HG03432 (cell line): ENCODE data around the gene CNTN4.
"Not testable (repeated sequence)": the region's sequence is repeated elsewhere in the genome, so short reads cannot be mapped to it uniquely, and the experiment has no call there.

Experiments
- ATAC-seq: cut with Tn5 transposase; IDR thresholded peaks from one replicate; pipeline ENCODE4 v1.9.1; 2021; ENCODE audit warnings: mild to moderate bottlenecking, moderate library complexity; ENCODE audit not compliant: unreplicated experiment

Gene CNTN4

DNA sequence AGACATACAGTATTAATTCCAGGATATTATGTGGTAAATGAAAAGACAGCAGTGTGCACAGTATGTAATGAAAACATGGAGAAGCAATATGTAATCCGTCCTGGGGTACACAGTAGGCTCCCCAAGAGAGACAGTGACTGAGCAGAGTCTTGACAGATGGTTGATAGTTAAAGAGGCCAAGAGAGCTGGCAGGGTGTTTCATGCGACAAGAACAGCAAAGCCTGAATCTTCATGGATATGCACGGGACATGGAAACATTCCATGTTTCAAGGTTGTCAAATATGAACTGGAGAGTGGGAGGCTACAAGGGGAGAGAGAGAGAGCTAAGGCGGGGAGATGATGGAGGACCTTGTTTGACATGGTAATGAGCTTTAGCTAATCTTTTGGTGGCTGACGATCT, 673.1 kb downstream of the CNTN4 start:
- no peak for ATAC-seq

GRCh38 chr3:2772803-2773202, 674.1 kb downstream of the CNTN4 start:
- no peak for ATAC-seq

GRCh38 chr3:2774481-2775249, 676.0 kb downstream of the CNTN4 start:
- ATAC-seq, result no peak

DNA sequence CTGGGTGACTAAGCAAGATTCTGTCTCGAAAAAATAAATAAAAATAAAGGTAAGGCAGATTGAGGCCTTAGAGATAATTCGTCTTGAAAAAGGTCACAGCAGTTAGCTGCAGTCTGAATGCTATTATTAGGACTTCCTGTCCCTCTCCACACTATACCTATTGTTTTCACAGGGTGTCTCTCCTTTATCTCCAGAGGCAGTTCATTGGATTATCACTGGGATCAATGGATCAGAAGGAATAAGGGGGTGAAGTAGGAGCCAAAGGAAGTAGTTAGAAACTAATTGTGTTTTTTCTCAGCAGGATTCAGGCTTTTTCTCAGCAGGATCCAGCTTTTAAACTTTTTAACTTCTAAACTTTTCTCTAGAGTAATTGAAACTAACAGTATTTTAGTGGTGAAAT, 684.6 kb downstream of the CNTN4 start:
- ATAC-seq, result no peak

- no peak for ATAC-seq
These were observed 686.0 kb downstream of the CNTN4 start for GRCh38 chr3:2784627-2785026.

GRCh38 chr3:2790266-2790815, 691.7 kb downstream of the CNTN4 start:
- no peak for ATAC-seq

- ATAC-seq, result no peak
These were observed 693.8 kb downstream of the CNTN4 start for GRCh38 chr3:2792432-2792831.

- ATAC-seq, result no peak
These were observed 695.3 kb downstream of the CNTN4 start for GRCh38 chr3:2793987-2794386.

DNA sequence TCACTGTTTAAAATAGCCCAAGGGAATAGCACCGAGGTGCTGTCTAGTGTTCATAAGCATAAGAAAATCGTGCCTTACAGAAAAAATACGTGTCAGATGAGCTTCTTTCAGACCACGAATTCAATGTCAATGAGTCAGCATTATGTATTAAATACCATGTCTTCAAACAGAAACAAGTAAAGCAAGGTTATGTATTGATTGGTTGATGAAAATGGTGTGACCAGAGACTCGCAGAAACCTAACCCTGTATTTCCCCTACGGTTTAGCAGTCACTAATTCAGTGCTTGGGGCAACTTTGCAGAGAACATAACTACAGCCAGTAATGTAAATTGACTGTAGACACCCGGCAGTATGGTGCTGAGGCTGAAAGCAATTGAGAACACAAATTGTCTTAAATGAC, 703.8 kb downstream of the CNTN4 start:
- peak; percentile 68 for ATAC-seq

GRCh38 chr3:2807514-2807913, 708.8 kb downstream of the CNTN4 start:
- no peak for ATAC-seq

DNA sequence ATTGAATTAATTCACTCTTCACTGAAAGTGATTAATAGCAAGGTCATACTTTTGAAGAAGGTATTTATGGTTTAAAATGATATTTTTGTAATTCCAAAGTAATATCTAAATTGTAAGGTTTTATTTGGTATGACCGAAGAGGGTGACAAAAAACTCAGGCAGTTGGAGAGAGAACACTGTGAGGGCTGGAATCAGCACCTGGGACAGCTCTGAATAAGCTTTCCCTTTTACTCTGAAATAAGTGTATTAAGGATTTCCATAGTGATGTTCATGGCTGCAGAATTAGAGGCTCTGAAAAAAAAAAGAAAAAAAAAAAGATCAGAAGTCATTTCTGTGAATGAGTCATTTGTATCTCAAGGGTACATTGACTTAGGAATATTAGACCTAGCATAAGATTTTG, 712.1 kb downstream of the CNTN4 start:
- no peak for ATAC-seq

DNA sequence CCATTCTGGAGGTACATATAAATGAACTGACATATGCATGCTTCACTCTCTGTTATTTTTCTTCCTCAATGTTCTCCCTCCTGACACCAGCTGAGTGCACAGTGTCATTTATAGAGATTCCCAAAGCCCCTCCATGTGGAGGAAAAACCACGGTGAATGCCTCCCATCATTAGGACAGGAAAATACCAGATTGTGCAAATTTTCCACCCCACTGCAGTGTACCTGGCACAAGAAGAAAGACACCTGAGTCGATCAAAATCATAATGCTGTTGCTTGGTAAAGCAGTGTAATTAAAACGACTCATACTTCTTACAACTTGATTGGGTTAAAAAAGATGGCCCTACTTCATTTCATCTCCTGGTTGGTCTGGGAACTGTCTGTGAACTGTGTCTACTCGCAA, 720.9 kb downstream of the CNTN4 start:
- ATAC-seq, result no peak

GRCh38 chr3:2820982-2821381, 722.3 kb downstream of the CNTN4 start:
- not testable (repeated sequence) for ATAC-seq

DNA sequence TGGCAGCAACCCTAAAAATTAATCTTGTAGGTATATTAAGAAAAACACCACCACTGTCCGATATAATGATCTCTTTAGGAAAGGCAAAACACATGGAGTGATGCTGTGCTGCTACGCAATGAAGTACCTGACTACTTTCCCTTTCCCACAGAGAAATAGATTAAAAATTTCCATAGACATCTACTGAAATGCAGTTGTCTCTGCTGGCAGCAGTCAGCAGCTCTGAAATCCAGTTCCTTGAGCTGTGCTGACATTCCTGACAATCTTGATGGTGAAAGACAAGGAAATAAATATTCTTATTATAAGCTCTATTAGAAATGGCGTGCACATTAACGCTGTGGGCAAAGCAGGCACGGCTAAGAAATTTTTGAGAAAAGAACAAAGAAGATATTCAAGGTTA, 723.9 kb downstream of the CNTN4 start:
- ATAC-seq, result no peak

GRCh38 chr3:2823031-2823430, 724.4 kb downstream of the CNTN4 start:
- no peak for ATAC-seq

DNA sequence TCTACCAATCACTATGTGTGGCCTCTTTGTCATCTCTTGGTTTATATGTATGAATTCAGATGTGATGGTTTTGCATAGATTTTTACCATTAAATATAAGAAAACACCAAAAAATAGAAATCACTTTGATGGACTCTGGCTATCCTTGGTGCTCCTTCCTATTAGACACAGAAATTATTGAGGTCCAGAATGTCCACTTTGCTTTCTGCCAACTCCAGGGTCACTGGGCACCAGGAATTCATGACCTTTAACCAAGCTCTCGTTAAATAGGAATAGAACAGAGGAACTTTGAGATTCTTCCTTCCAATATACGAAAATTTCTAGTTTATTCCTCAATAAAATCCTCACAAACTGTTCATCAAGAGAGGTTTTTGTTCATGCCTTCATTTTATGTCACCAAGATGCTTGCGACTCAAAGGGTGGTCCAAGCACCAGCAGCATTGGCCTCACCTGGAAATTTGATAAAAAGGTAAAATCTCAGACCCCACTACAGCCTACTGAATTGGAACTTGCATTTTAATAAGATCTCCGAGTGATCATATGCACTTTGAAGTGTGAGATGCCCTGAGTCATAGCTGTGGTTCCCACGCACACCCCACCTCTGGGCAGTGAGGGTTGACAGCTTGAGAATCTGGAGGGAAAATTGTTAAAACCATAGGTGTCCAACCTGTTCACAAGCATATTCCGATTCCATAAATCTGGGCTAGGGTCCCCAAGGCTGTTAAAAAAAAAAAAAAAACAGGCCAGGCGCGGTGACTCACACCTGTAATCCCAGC, 725.0 kb downstream of the CNTN4 start:
- ATAC-seq, result no peak

DNA sequence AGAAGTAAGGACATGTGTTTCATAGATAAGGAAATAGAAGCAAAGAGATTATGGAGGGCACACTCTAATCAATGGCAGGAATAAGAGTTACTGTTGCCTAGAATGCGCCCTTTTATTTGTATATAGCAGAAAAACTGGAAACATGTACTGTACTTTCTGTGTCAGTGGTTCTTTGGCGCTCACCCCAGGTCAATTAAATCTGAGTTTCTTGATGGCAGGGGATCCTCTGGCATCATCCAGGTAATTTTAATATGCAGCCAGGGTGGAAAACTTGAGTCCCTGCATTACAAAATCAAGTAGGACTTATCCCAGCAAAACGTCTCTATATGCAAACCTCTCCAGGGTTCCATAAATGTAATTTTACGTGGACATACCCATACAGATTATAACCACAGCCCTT, 727.4 kb downstream of the CNTN4 start:
- ATAC-seq, result no peak

DNA sequence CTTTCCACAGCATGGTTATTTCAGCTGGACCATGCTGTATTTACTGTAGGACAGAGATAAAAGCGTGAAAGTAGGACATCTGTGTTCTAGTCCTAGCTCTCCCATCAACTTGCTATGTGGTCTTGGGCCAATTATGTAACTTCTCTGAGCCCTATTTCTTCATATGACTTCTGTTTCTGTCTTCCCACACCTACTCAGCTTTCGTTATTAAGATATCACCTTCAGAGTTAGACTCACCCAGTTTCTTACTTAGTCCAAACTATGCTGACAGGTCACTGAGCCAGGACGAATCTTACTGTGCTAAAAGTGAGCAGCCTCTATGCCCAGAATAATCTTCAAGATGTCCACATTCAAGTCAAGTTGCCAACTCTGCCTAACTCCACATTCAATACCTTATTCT, 727.8 kb downstream of the CNTN4 start:
- no peak for ATAC-seq

DNA sequence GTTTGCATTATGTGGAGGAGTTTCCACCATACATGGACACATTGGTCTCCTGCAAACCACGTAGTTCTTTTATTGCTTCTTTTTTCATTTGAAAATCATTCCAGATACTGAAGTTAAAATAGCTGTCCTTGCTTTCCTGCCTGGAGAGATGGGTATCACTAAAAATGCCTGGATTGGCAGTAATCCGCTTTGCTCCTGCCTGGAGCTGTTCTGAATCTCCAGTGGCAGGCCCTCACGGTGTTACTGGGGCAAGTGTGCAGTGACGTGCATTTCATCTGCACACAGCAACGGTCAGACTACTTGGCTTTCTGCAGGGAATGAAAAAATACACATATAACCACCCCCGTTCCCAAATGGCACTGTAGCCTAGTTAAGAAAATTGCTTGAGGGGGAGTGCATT, 738.6 kb downstream of the CNTN4 start:
- ATAC-seq, result no peak

DNA sequence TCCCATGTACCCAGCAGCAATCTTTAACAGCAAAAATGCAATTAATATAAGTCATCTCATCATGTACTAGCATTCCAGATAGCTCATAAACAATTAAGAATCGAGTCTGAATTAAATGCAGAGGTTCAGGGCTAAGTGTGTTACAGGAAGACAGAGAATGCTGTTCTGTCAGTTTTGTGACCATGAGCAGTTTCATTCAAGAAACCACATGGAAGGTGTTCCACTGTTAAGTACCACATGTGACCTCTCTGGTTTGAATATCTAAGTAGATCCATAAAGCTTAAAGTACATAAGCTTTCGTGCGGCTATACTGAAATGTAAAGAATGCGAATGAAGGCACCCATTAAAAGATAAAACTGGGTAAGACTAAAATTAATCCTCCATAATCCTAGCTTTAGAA, 739.2 kb downstream of the CNTN4 start:
- ATAC-seq, result no peak

DNA sequence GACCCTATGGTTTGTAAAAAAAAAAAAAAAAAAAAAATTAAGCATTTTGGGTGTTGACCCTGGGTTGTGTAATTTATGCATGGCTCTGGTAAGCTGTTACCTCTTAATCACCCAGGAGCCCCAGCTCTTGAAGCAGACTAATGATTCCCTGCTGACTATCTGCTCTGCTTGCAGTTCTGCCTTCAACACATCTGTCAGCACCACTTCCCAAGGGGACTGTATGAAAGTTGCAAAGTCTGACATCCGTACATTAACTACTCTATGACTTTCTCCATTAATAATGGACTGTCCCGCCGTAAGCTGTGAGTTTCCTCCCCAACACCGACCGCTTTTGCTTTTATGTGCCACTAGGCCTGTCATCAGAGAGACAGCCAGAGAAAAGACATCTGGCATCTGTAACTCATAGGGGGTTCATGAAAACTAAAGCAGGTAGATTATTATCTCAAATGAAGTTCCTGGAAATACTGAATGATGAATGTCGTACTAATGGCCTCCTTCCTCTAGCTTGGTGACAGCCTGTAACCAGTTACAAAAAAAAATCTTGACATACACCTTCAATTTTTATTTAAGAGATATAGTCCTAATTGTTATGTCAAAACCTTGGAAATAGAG, 740.0 kb downstream of the CNTN4 start:
- no peak for ATAC-seq

DNA sequence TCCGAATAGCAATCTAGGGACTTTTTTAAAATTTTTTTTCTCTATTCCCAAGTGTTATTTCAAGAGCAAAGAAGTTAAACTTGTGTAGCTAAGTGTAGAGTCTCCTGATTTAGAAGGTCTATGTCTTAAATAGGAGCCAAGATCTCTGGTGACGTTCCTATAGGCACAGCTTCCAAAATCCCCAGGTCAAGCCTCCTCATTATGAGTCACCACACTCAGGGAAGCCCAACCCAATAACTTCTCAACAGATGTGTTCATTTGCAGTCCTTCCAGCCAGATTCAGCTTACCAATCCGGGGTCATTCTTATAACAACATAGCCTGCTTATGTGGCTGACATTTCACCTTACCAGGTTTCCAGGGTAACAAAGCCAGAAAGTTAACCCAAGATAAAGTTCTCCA, 741.2 kb downstream of the CNTN4 start:
- ATAC-seq, result no peak
